SKM-1 (cell line): ENCODE results near the gene TUBGCP3.

Experiments used
- DNase-seq: peaks from one replicate; lab custom pipeline; 2025; ENCODE audit not compliant: unreplicated experiment; lab: John Stamatoyannopoulos, UW

TUBGCP3 gene

DNA sequence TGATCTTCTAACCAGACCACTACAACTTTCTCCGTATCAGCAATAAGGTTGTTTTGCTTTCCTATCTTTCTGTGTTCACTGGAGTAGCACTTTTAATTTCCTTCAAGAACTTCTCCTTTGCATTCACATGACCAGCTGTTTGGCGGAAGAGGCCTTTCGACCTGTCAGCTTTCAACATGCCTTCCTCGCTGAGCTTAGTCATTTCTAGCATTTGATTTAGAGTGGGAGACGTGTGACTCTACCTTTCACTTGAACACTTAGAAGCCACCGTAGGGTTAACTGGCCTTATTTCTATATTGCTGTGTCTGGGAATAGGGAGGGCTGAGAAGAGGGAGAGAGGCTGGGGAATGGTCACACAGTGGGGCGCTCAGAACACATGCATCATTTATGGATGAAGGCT lies 104.7 kb downstream of the TUBGCP3 start:
- DNase-seq = no peak

- no peak for DNase-seq
These were observed 106.5 kb downstream of the TUBGCP3 start for GRCh38 chr13:112481458-112481857.

DNA sequence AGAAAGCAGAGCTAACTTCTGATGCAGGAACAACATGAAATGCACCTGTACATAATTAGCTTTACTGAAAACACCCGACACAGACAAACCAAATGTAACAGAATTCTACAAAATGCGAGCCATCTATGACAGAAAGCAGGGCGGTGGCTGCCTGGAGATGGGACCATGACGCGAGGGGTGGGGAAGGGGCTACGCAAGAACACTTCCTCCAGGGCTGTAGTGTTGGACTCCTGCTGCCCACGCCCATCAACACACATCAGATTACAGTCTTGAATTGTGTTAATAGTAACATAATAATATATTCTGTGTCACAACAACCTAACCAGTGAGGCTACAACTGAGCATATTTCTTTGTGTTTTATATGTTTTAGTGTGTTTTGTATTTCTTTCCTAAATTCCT lies 108.6 kb downstream of the TUBGCP3 start:
- DNase-seq = no peak

GRCh38 chr13:112477070-112477619 lies 110.8 kb downstream of the TUBGCP3 start:
- no peak for DNase-seq

GRCh38 chr13:112475889-112476288 lies 112.1 kb downstream of the TUBGCP3 start:
- no peak for DNase-seq

DNA sequence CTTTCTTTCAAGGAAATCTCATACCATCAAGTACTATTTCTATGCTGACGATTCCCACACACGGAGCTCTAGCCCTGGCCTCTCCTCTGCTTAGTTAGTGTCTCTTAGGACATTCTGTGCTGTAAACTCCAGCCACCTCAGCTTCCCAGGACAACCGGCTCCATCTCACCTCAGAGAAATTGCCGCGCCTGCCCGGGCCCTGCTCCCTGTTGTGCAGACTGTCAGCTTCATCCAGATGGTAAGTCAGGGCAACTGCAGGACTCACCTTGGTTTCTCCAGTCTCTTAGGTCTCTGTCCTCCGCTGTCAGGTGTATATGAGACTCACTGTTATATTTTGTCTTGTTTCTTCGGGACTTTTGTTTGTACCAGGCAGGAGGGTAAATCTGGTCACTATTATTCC lies 113.1 kb downstream of the TUBGCP3 start:
- DNase-seq = no peak

GRCh38 chr13:112473818-112474217 lies 114.1 kb downstream of the TUBGCP3 start:
- no peak for DNase-seq

- DNase-seq = no peak
These were observed 118.7 kb downstream of the TUBGCP3 start for GRCh38 chr13:112469071-112469745.

DNA sequence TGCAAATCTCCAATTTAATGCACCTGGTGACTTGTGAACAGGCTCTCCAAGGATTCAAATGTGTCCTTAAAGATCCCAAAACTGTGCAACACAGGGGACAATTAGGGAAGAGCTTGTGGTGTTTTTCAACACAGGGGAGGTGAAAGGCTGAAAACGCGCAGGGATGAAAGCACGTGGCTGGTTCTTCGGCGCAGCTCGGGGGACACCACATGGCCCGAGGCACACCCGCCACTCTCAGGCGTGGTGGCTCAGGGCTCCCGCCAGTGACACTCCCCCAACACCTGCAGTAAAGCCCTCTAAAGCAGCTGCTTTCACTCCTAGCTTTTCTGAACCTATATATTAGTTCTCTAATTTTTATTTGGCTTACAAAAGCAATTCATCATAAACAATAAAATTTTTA lies 119.9 kb downstream of the TUBGCP3 start:
- no peak for DNase-seq

DNA sequence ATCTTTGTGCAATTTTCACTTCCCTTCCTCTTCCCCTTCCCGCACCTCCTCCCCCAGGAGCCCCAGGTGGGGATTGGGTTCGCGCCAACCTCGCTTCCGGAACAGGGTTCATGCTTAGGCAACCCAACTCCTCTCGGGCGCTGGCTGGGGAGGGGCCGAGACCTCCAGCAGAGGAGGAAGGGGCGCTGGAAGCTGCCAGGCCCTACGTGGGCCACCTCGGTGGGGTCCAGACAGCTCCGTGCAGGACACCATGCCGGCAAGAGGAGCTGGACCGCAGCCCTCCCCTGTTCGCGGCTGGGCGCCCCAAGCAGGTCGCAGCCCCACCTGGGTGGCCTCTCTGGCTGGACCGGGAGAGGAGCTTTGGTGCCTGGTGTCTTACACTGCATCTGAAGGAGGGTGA lies 120.7 kb downstream of the TUBGCP3 start:
- no peak for DNase-seq

GRCh38 chr13:112466132-112467058 lies 121.6 kb downstream of the TUBGCP3 start:
- no peak for DNase-seq

DNA sequence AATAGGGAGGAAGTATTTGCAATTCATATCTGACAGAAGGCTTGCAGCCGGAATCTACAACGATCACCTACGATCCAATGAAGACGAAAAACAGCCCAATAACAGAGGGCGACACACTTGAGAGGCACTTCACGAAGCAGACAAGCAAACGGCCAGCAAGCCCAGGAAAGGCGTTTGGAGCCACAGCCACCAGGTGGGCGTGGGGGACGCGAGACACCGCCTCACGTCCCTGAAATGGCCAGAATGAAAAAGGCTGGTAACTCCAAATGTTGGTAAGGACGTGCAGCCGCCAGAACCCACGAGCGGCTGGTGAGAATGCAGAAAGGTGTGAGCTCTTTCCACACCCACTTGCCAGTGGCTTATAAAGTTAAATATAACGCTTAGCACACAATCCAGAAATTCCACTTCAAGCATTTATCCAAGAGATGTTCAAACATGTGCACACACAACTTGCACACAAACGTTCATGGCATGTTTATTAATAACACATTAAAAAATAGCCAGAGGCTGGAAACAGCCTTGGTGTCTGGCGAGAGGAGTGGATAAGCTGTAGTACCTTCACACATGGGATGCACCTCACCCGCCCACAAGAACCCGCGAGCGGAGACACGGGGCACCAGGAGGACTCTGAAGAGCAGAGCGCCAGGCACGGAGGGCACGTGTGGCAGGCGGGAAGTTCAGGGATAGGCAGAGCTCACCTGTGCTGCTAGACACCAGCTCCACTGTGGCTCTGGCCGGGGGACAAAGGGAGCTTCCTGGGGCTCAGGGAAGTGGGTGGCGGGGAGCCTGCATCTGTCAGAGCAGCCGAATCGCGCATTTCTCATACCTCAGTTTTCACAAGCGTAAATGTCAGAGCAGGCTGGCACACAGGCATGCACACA lies 122.5 kb downstream of the TUBGCP3 start:
- no peak for DNase-seq

- no peak for DNase-seq
These were observed 123.2 kb downstream of the TUBGCP3 start for GRCh38 chr13:112464720-112465119.

DNA sequence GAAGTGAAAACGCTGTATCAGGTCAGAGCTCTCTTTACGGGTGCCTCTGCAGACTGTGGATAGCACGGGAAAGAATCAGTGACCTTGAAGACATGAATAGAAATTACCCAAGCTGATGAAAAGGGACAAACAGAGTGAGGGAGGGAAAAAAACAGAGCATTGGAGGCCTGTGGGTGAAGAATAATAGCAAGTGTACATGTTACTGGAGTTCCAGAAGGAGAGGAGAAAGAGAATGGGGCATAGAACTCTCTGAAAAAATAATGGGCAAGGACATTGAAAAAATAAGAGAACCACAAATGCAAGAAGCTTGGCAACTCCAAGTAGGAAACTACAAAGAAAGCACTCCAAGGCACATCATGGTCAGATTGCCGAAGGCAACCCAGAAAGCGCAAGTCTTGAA lies 125.5 kb downstream of the TUBGCP3 start:
- DNase-seq = no peak

- DNase-seq = no peak
These were observed 130.5 kb downstream of the TUBGCP3 start for GRCh38 chr13:112457485-112457884.

DNA sequence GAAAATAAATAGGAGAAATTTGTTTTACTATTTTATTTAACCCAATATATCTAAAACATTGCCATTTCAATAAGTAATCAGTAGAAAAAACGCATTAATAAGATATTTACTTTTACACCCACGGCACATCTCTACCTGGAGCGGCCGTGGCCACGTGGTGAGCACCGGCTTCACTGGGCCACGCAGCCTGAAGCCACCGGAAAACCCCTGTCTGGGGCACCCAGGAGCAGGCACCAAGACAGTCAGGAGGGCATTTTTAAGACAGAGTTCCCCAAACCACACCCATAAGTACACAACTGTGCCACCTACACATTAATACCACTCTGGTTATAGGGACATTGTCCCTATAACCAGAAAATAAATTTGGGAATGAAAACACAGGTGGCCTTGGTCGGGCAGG lies 130.9 kb downstream of the TUBGCP3 start:
- no peak for DNase-seq

GRCh38 chr13:112456138-112457056 lies 131.6 kb downstream of the TUBGCP3 start:
- no peak for DNase-seq

- no peak for DNase-seq
These were observed 132.4 kb downstream of the TUBGCP3 start for GRCh38 chr13:112455476-112456059.

DNA sequence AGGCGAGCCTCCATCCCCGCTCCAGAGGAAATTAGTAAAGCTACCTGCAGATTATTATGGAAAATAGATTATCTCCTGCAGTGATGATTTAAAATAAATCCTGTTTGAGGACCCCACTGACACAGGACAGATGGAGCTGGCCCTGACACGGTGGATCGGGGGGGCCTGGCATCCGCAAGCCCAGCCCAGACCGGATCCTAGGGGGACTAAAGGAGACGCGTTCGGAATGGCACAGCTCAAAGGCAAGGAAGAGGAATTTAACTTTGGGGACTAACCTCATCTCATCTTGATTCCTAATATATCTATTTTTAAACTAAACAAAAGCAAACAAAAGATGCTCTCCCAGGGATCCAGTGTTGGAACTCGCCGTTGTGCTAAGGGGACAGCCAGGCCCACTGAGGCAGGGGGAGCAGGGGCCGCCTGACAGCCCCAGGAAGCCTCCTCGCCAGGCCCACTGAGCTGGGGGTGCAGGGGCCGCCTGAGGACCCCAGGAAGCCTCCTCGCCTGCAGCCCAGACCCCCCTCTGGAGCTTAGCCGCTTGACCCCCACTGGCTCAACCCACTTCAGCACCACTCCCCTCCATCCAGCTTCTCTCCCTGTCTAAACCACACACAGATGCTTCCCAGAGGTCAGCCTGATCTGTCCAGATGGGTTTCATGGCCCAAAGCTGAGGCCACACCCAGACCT lies 133.2 kb downstream of the TUBGCP3 start:
- no peak for DNase-seq
